GM18519 (cell line): ENCODE data around the gene VWA8.
"Not testable (repeated sequence)": the region's sequence is repeated elsewhere in the genome, so short reads cannot be mapped to it uniquely, and the experiment has no call there.

Experiments
- ATAC-seq: cut with Tn5 transposase; IDR thresholded peaks from one replicate; pipeline ENCODE4 v1.9.1; 2021; ENCODE audit warnings: mild to moderate bottlenecking, moderate library complexity; ENCODE audit not compliant: unreplicated experiment, low FRiP score

Gene VWA8

DNA sequence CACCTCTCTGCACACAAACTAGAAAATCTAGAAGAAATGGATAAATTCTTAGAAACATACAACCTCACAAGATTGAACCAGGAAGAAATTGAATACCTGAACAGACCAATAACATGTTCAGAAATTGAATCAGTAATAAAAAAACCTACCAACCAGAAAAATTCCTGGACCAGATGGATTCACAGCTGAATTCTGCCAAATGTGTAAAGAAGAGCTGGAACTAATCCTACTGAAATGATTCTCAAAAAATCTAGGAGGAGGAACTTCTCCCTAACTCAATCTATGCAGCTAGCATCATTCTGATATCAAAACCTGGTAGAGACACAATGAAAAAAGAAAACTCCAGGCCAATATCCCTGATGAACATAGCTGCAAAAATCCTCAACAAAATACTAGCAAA, 336.9 kb downstream of the VWA8 start:
- ATAC-seq, result no peak

DNA sequence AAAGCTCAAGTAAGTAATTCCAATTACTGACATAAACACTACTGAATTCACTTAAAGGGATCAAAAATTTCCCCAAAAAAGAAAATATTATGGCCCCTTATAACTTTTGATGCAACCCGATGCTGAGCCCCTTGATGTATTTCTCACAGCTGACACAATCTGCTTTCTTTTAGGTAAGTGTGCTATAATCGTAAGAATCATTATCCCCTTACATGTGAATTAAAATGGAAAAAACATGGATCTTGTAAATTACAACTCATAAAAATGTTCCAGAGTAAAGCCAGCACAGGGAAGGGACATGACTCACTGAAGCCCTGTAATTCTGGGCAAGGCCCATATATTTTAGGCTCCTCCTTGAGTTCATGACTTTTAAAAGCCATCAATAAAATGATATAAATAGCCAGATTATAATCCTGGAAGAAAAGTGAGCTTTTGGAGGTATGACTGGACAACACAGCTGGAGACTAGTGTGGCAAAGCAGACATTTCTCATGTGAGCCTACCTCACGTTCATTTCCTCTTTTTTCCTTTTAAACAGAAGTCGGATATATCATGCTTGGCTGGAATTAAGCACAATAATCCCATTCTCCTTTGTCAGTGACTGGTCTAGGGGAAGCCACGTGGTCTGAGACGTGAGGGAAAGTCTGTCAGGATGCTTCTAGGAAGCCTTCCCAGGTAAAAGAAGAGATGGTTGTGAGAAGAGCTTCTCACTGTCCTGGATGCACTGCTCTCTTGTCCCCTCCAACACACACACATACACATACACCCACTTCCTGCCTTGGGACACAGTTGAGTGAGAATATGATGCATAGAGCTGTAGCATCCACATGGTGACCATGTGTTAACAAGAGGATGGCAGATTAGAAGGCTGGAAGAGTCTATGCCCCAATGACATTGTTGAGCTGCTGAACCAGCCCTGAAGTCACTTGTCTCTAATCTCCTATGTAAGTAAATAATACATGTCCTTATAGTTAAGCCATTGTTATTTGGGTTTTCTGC, 338.2 kb downstream of the VWA8 start:
- ATAC-seq, result no peak

DNA sequence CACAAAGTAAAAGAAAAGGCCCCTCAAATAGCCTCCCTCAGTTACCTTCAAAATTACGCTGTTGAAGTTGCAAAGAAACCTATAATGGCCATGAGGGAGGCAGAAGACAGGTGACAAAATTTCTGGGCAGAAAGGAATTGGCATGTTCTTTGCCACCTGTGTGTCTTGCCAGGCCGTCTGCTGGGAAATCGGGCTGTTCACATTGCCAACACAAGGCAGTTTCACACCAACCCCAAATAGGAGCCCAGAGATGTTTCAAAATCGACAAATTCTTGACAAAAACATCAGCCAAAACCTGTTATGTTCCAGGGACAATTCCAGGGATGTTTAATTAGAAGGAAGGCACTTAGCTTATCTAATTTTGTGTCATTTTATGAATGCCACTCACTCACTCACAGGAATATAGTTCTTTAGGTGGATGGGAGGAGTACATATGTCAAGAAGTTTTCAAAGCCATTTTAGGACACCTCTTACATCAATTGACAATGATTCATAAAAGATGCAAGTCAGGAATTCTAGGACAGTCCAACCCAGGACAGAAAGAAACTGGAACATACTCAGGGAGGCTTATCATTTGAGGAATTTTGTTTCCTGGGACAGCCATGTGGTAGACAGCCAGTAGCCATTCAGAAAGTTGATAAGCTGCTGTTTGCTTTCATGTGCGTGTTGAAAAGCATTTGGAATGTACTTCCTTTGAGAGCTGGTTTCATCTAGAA, 339.0 kb downstream of the VWA8 start:
- no peak for ATAC-seq

DNA sequence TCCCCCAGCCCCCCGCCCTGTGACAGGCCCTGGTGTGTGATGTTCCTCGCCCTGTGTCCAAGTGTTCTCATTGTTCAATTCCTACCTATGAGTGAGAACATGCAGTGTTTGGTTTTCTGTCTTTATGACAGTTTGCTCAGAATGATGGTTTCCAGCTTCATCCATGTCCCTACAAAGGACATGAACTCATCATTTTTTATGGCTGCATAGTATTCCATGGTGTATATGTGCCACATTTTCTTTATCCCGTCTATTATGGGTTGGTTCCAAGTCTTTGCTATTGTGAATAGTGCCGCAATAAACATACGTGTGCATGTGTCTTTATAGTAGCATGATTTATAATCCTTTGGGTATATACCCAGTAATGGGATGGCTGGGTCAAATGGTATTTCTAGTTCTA, 343.3 kb downstream of the VWA8 start:
- ATAC-seq, result not testable (repeated sequence)

- ATAC-seq, result no peak
These were observed 344.8 kb downstream of the VWA8 start for GRCh38 chr13:41616151-41616550.

DNA sequence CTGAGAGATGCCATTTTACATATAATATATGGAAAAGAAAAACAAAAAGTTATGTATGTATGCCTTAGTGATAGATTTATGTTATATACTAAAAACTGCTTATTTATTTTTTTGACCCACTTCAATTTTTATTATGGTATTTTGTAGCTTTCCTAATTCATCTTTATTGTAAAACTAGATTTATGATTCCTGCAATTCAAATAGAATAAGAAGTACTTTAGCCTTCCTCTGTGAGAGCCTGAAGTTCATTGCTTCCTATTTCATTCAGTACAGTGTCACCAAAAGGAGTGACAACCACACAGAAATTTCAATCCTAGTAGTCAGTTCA, 345.4 kb downstream of the VWA8 start:
- no peak for ATAC-seq

- ATAC-seq, result no peak
These were observed 346.0 kb downstream of the VWA8 start for GRCh38 chr13:41614671-41615527.

DNA sequence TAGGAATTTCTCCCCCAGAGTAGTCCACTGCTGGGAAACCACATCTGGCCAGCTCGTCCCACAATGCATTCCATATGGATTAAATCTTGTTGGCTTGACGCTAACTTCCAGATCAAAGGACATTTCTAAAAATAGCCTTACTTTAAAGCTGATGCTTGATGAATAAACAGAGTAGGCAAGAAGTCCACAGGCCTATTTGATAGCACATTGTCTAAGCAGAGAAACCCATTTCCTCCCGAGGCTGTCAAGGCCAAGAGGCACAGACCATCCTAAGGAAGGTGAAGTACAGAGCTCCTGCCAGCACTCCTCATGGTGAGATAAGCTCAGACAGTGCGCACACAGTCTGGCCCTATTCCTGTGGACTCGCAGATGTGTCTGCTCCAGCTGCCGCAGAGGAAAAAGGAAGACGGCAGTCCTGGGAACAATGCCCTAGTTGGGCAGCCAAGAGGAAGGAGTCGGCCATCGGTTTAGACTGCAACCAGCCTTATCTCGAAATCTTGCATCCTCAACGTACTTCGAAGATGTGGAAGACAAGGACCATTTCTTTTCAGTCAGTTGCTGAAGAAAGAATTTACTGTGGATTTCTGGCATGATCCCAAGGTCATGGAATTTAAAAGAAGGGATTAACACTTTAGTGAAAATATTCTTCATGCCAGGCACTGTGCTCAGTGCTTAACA, 346.8 kb downstream of the VWA8 start:
- ATAC-seq, result no peak

- ATAC-seq, result no peak
These were observed 347.4 kb downstream of the VWA8 start for GRCh38 chr13:41613471-41613870.

DNA sequence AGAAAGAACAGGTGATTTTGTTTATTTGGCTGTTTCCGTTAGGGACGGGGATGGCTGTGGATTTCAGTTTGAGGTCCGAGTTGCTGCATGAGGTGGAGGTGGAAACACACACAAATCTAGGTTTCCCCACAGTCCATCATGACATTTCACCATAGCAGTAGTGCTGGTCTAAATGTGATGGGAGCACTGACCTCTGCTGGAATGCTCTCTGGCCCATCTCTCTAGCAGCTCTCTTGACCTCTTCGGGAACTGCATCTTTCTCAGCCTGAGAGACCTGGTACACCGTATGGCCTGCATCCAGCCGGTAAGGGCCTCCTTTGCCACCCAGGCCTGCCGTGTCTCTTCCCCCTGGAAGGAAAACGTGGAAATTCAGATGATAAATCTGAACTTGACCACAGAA, 349.5 kb downstream of the VWA8 start:
- no peak for ATAC-seq

- ATAC-seq, result no peak
These were observed 350.5 kb downstream of the VWA8 start for GRCh38 chr13:41610404-41610803.

DNA sequence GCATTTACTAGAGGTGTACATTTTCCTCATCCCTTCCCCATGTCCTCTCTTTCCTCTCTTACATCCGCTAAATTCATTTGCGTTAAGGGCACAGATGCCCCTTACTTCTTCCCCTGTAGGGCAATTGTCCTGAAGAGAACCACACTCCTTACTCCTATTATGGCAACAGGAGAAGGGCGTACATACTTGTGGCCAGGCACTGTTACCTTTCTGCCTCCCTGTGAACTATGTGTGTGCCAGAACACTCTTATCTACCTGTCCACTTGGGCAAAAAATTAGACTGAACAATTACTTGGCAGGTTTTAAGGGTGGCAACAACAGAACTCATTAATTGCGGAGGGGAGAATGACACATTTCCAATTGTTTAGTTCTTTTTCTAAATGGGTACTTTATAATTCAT, 351.1 kb downstream of the VWA8 start:
- ATAC-seq, result no peak

GRCh38 chr13:41608839-41609177, 352.1 kb downstream of the VWA8 start:
- ATAC-seq, result no peak

- ATAC-seq, result no peak
These were observed 352.6 kb downstream of the VWA8 start for GRCh38 chr13:41608111-41608838.

DNA sequence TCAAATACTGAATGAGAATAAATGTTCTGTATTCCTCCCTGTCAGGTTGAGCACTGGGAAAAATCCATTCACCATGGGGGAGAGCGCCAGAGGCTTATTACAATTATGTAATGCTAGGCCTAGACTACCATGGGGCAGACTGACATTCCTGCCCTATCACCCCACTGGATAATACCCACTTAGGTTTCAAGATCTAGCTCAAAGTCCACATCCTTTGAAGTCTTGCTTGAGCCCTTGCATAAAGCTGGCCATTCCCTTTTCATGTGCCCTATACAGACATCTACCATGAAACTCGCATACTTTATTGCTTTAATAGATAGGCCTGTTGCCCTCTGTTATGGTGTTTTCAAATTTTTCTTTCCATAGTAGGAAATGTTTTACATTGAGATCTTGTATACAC, 354.3 kb downstream of the VWA8 start:
- no peak for ATAC-seq

- no peak for ATAC-seq
These were observed 355.3 kb downstream of the VWA8 start for GRCh38 chr13:41605319-41606285.

DNA sequence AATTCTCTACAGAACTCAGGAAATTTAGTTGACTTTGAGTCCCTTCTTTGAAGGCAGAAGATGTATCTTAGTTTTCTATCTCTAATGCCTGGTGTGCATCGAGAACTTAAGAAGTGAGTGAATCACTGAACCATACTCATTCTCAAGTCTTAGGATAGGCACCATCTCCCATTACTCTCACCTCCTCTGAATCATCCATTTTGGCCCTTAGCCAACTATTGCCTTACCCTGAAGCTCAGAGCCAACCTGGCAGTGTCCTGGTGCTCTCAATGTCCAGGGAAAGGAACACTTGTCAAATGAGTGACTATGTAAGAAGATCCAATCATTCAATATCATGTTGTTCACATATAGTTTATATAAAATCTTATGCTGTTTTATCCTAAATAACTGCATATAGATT, 357.0 kb downstream of the VWA8 start:
- ATAC-seq, result no peak

DNA sequence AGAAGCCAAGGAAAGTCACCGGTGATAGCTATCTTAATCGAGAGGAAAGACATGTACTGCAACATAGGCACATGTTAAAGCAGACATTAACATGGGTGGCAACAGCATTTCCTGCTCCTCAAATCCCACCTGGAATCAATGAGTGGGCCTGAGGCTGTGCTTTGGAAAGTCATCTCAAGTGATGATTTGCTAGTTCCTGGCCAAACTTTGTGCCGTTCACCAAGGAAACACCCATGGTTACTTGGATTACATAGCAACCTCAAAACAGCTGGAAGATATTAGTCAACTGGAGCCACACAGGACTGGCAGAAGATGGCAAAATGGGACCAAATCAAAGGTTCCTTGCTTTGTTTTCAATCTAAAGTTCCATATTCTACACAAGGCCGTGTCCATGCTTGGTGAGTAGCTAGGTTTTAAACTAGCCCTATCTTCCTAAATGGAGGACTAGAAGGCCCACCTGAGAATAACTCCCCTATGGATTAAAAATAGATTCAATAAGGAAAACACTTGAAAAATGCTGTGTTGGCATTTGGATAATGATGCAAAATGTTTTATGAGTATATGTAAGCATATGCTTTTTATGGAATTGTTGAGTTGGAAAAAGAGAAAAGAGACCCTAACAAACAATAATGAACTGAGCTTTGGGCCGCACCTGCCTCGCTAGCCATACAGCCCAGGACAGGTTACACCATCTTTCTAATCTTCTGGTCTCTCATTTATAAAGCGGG, 359.0 kb downstream of the VWA8 start:
- no peak for ATAC-seq
